GM23338 (cell line): ENCODE data around the gene PFKFB3. TPM values are rescaled to one million over a fixed set of nuclear protein-coding genes. Genes with fewer than 3 reads are reported as not detected.

Source experiments
- ATAC-seq: fragments of 200-7000 bp; cut with Tn5 transposase; 3 replicates; pipeline ENCODE4 v1.9.1; 2020
- DNase-seq: peaks from one replicate; pipeline ENCODE4 v3.0.0-alpha.2; 2015; ENCODE audit warnings: low spot score
- H2AFZ ChIP-seq: fragments of 200-600 bp; sonication (generic); 2 replicates; pipeline ENCODE4 v1.8.0; 2016; ENCODE audit warnings: antibody characterized with exemption, mild to moderate bottlenecking, moderate library complexity
- H3F3A ChIP-seq: fragments of 200-600 bp; sonication (generic); replicated peaks from 2 replicates; pipeline ENCODE4 v1.8.0; 2017; ENCODE audit warnings: antibody characterized with exemption, mixed run types, low read depth
- H3K27ac ChIP-seq: fragments of 200-600 bp; sonication (generic); 2 replicates; pipeline ENCODE4 v1.6.1; 2016; ENCODE audit warnings: low read depth
- H3K27me3 ChIP-seq: fragments of 200-600 bp; sonication (generic); 2 replicates; pipeline ENCODE4 v1.8.0; 2016; ENCODE audit warnings: mild to moderate bottlenecking, mixed run types, moderate library complexity; ENCODE audit not compliant: insufficient read depth
- H3K36me3 ChIP-seq: fragments of 200-600 bp; sonication (generic); 2 replicates; pipeline ENCODE4 v1.8.0; 2016; ENCODE audit warnings: mild to moderate bottlenecking; ENCODE audit not compliant: insufficient read depth
- H3K4me1 ChIP-seq: fragments of 200-600 bp; sonication (generic); 2 replicates; pipeline ENCODE4 v1.8.0; 2016; ENCODE audit warnings: mild to moderate bottlenecking, moderate library complexity; ENCODE audit not compliant: insufficient read depth
- H3K4me2 ChIP-seq: fragments of 200-600 bp; sonication (generic); 2 replicates; pipeline ENCODE4 v1.7.1; 2017; ENCODE audit warnings: mixed run types
- H3K4me3 ChIP-seq: fragments of 200-600 bp; sonication (generic); 2 replicates; pipeline ENCODE4 v1.6.1; 2016; ENCODE audit warnings: mixed run types
- H3K79me2 ChIP-seq: fragments of 200-600 bp; sonication (generic); replicated peaks from 2 replicates; pipeline ENCODE4 v1.8.0; 2017; ENCODE audit warnings: mild to moderate bottlenecking; ENCODE audit not compliant: insufficient read depth
- H3K9me2 ChIP-seq: fragments of 200-600 bp; sonication (generic); 2 replicates; pipeline ENCODE4 v1.8.0; 2017; ENCODE audit not compliant: insufficient read depth
- H4K20me1 ChIP-seq: fragments of 200-600 bp; sonication (generic); replicated peaks from 2 replicates; pipeline ENCODE4 v1.8.0; 2017; ENCODE audit warnings: mild to moderate bottlenecking; ENCODE audit not compliant: insufficient read depth
- H3K27ac Mint-ChIP-seq: 2 replicates; pipeline ENCODE4 v1.8.0; 2020; ENCODE audit warnings: inconsistent platforms, mild to moderate bottlenecking, moderate library complexity, mixed read lengths
- H3K27me3 Mint-ChIP-seq: 3 replicates; pipeline ENCODE4 v1.8.0; 2022; ENCODE audit warnings: low read depth, mild to moderate bottlenecking, moderate library complexity, mixed read lengths, inconsistent platforms; ENCODE audit not compliant: insufficient read depth, poor library complexity
- H3K36me3 Mint-ChIP-seq: 3 replicates; pipeline ENCODE4 v1.8.0; 2021; ENCODE audit warnings: low read depth, mild to moderate bottlenecking, inconsistent platforms, moderate library complexity, mixed read lengths
- H3K4me1 Mint-ChIP-seq: 3 replicates; pipeline ENCODE4 v1.8.0; 2020; ENCODE audit warnings: mild to moderate bottlenecking, inconsistent platforms, mixed read lengths
- H3K4me3 Mint-ChIP-seq: 3 replicates; pipeline ENCODE4 v1.8.0; 2021; ENCODE audit warnings: moderate library complexity, mild to moderate bottlenecking, inconsistent platforms, mixed read lengths
- H3K9me3 Mint-ChIP-seq: 3 replicates; pipeline ENCODE4 v1.8.0; 2020; ENCODE audit warnings: moderate library complexity, mild to moderate bottlenecking, inconsistent platforms, mixed read lengths
- CREB1 ChIP-seq: fragments of 250-450 bp; sonication (Bioruptor Pico); IDR thresholded peaks from 2 replicates; pipeline ENCODE4 v1.5.0; 2020; ENCODE audit warnings: low read depth, mild to moderate bottlenecking, moderate library complexity
- CTCF ChIP-seq, 2 experiments: fragments of 200-600 bp in 1 of 2; sonication (generic) in 1 of 2; conservative IDR thresholded peaks; 2 replicates each; pipeline versions ENCODE4 v1.5.1 to v1.6.1; 2016 to 2017; ENCODE audit warnings: antibody characterized with exemption in 2 of 2, low read depth in 2 of 2, mild to moderate bottlenecking in 2 of 2, moderate library complexity in 1 of 2
- ETS1 ChIP-seq: IDR thresholded peaks from 2 replicates; pipeline ENCODE4 v1.6.1; 2016; ENCODE audit warnings: antibody characterized with exemption
- EZH2 ChIP-seq: fragments of 200-600 bp; sonication (generic); IDR thresholded peaks from one replicate; pipeline ENCODE4 v1.8.0; 2017; ENCODE audit warnings: antibody characterized with exemption, mild to moderate bottlenecking, low read depth; ENCODE audit not compliant: unreplicated experiment
- EZH2phosphoT487 ChIP-seq: fragments of 200-600 bp; sonication (generic); IDR thresholded peaks from one replicate; pipeline ENCODE4 v1.8.1; 2018; ENCODE audit warnings: antibody characterized with exemption; ENCODE audit not compliant: unreplicated experiment
- JUNB ChIP-seq: IDR thresholded peaks from one replicate; pipeline ENCODE4 v1.6.1; 2016; ENCODE audit warnings: antibody characterized with exemption; ENCODE audit not compliant: unreplicated experiment
- NANOG ChIP-seq: IDR thresholded peaks from 2 replicates; pipeline ENCODE4 v1.6.1; 2016; ENCODE audit warnings: antibody characterized with exemption, borderline replicate concordance
- POLR2AphosphoS5 ChIP-seq: IDR thresholded peaks from 2 replicates; pipeline ENCODE4 v1.6.1; 2016; ENCODE audit warnings: antibody characterized with exemption, low read depth
- REST ChIP-seq: IDR thresholded peaks from one replicate; pipeline ENCODE4 v1.6.1; 2018; ENCODE audit warnings: antibody characterized with exemption; ENCODE audit not compliant: unreplicated experiment
- STAT1 ChIP-seq: IDR thresholded peaks from one replicate; pipeline ENCODE4 v1.6.1; 2016; ENCODE audit warnings: antibody characterized with exemption; ENCODE audit not compliant: unreplicated experiment
- ZNF114 ChIP-seq: fragments of 250-450 bp; sonication (Bioruptor Pico); IDR thresholded peaks from 2 replicates; pipeline ENCODE4 v1.5.0; 2020; ENCODE audit warnings: mild to moderate bottlenecking, moderate library complexity
- ZNF331 ChIP-seq: fragments of 250-450 bp; sonication (Bioruptor Pico); IDR thresholded peaks from 2 replicates; pipeline ENCODE4 v1.5.0; 2020; ENCODE audit warnings: low read depth, mild to moderate bottlenecking, moderate library complexity
- ZNF462 ChIP-seq: fragments of 250-450 bp; sonication (Bioruptor Pico); IDR thresholded peaks from 2 replicates; pipeline ENCODE4 v1.5.0; 2020; ENCODE audit warnings: mild to moderate bottlenecking, moderate library complexity
- polyA plus RNA-seq: library from polyadenylated mRNA; unstranded; fragments of >200 nt; fragmentation: Nextera tagmentation; extraction: Ambion mirVana; gene quantifications from 2 replicates; pipeline ENCODE4 v1.2.1, GENCODE V29; 2016
- total RNA-seq: library from RNA; depleted of rRNA; stranded (reverse); fragments of >200 nt; shearing (Covaris generic); gene quantifications from 2 replicates; pipeline ENCODE4 v1.2.3, GENCODE V29; 2014

The PFKFB3 gene
- total and polyA plus RNA-seq, 2 experiments from 2014 or later = 9.5 to 26.8 TPM

GRCh38 chr10:6194311-6194710, 8.4 kb upstream of the PFKFB3 start:
- Histone ChIP-seq H4K20me1 (peaks cover 8% of the 10 kb centered on the region), H3F3A (no peaks in the 10 kb centered on the region), H3K4me3 (no peak overlapping the region), H3K9me2 (no peaks in the 10 kb centered on the region), H3K4me2 (no peak overlapping the region), H3K79me2 (no peaks in the 10 kb centered on the region), H3K27ac (no peak overlapping the region), H3K4me1 (no peaks in the 10 kb centered on the region), H2AFZ (no peak overlapping the region), H3K36me3 (no peaks in the 10 kb centered on the region), H3K27me3 (peaks cover 23% of the 10 kb centered on the region)
- Mint-ChIP-seq H3K27ac (no peak overlapping the region), H3K36me3 (no peaks in the 10 kb centered on the region), H3K27me3 (peaks cover 16% of the 10 kb centered on the region), H3K9me3 (no peaks in the 10 kb centered on the region), H3K4me1 (no peaks in the 10 kb centered on the region; the same call in 2 of the 3 replicates), H3K4me3 (no peak overlapping the region)
- ATAC-seq (no peak), DNase-seq (no peak)
- no peak for TF ChIP-seq ZNF462
- no peak for TF ChIP-seq POLR2AphosphoS5
- no peak for TF ChIP-seq STAT1
- no peak for TF ChIP-seq ZNF114
- no peak for TF ChIP-seq EZH2phosphoT487
- no peak for TF ChIP-seq JUNB
- TF ChIP-seq REST = no peak
- TF ChIP-seq CREB1 = no peak
- no peak for TF ChIP-seq ZNF331
- no peak for TF ChIP-seq ETS1
- no peak for TF ChIP-seq NANOG
- TF ChIP-seq CTCF (conservative IDR thresholded peaks at IDR 0.05; ENCODE audit: low read depth in 2 of 2) = no peak
- TF ChIP-seq EZH2 = no peak
